Activated CD4-positive, alpha-beta memory T cell treated with anti-CD3 and anti-CD28 coated beads for 36 hours (primary cell): ENCODE results near the gene UBE3C. TPM values are rescaled to one million over a fixed set of nuclear protein-coding genes. Genes with fewer than 3 reads are reported as not detected.

Experiments
- CTCF ChIA-PET: fragments of 350-600 bp; sonication (Branson Sonifier 250); formaldehyde crosslinking; loops from one replicate; lab custom pipeline; 2021; ENCODE audit warnings: antibody characterized with exemption, inconsistent platforms; lab: Charles Lee
- POLR2A ChIA-PET: fragments of 350-600 bp; sonication (Branson Sonifier 250); formaldehyde crosslinking; loops from one replicate; lab custom pipeline; 2021; ENCODE audit warnings: antibody characterized with exemption; lab: Charles Lee
- DNase-seq: peaks from one replicate; pipeline ENCODE4 v3.0.0-alpha.2; 2020
- H3K27ac Mint-ChIP-seq: one replicate; pipeline ENCODE4 v1.8.0; 2021; ENCODE audit warnings: mixed read lengths
- H3K27me3 Mint-ChIP-seq: one replicate; pipeline ENCODE4 v1.8.0; 2021; ENCODE audit warnings: mixed read lengths
- H3K36me3 Mint-ChIP-seq: one replicate; pipeline ENCODE4 v1.8.0; 2021; ENCODE audit warnings: mixed read lengths
- H3K4me1 Mint-ChIP-seq: one replicate; pipeline ENCODE4 v1.8.0; 2021; ENCODE audit warnings: low read depth, mixed read lengths
- H3K4me3 Mint-ChIP-seq: one replicate; pipeline ENCODE4 v1.8.0; 2021; ENCODE audit warnings: mild to moderate bottlenecking, mixed read lengths
- H3K9me3 Mint-ChIP-seq: one replicate; pipeline ENCODE4 v1.8.0; 2021; ENCODE audit warnings: mixed read lengths
- intact Hi-C: fragments of 100-400 bp; cut with micrococcal nuclease; formaldehyde crosslinking; loops from one replicate; pipeline ENCODE4 v1.15.1; 2023
- total RNA-seq, 2 experiments: library from RNA; stranded (reverse); gene quantifications; one replicate each; pipeline ENCODE4 v1.2.3, GENCODE V29; 2021

Gene UBE3C
- total RNA-seq, 2 experiments from 2014 or later: 59.8 to 59.9 TPM

DNA sequence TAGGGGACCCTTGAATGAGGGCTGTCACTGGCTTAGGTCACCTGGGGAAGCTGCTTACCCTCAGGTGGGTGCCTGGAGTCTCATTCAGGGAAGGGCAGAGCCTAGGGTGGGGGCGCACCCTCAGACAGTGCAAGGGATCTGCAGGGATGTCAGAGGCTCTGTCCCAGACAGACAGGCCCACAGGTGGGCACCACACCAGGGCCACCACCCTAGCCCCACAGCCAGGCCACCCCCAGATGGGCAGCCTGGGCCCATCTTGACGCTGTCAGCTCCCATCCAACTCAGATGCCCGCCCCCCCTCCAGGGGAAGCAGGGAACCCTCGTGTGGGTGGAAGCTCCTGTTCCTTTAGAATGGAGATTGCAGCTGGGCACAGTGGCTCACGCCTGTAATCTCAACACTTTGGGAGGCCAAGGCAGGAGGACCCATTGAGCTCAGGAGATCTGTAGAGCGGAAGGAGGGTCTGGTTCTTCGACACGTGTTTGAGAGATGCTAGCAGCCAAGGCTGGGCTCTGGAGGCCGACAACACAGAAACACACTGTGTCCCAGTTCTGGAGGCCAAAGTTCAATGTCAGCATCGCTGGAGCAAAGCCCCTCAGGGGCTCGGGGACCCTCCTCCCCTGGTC is 139.6 kb downstream of the UBE3C start:
- Mint-ChIP-seq H3K27me3 (peaks cover 16% of the 10 kb centered on the region), H3K27ac (no peak overlapping the region), H3K4me3 (no peak overlapping the region), H3K36me3 (no peaks in the 10 kb centered on the region), H3K9me3 (no peaks in the 10 kb centered on the region), H3K4me1 (peaks cover 20% of the 10 kb centered on the region)
- no peak for DNase-seq
- intact Hi-C loops: loop anchor here (10.0 kb wide), 1 partner anchor 323 kb away; no protein-coding TSS in a partner anchor
- CTCF ChIA-PET: no interaction called here
- POLR2A ChIA-PET: no interaction called here

- Mint-ChIP-seq H3K9me3 (no peaks in the 10 kb centered on the region), H3K4me3 (no peak overlapping the region), H3K27me3 (peaks cover 18% of the 10 kb centered on the region), H3K36me3 (no peaks in the 10 kb centered on the region), H3K27ac (no peak overlapping the region), H3K4me1 (peaks cover 18% of the 10 kb centered on the region)
- intact Hi-C loops: loop anchor here (10.0 kb wide), 1 partner anchor 324 kb away; no protein-coding TSS in a partner anchor
- CTCF ChIA-PET: no interaction called here
- DNase-seq: no peak
- POLR2A ChIA-PET: no interaction called here
Observed at GRCh38 chr7:157278791-157279724, 140.3 kb downstream of the UBE3C start.

DNA sequence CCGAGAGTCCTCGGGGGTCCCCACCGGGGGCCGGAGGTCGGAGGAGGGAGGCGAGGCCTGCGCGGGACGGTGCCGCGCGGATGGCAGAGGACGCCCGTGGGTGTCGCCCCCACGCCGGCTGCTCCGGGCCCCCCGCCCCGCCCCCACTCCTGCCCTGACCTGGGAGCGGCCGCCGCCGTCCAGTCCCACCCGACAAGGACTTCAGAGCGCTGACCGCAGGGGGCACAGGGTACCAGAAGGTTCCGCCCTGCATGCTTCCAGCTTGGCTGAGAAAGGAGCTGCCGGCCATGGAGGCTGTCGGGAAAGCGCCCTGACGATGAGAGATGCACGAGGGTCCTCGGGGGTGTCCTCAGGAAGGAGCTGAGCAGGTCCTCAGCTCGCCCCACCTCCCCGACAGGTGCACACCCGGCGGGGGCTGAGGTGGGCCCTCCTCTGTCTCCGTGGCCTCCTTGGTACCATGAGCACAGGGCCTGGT is 141.1 kb downstream of the UBE3C start:
- Mint-ChIP-seq H3K9me3 (peaks cover 3% of the 10 kb centered on the region), H3K36me3 (no peaks in the 10 kb centered on the region), H3K4me1 (peaks cover 18% of the 10 kb centered on the region), H3K27me3 (peaks cover 18% of the 10 kb centered on the region), H3K27ac (no peak overlapping the region), H3K4me3 (no peak overlapping the region)
- DNase-seq: no peak
- ChIA-PET CTCF (no interaction called here), POLR2A (no interaction called here)
- intact Hi-C loops: loop anchor here (10.0 kb wide), 1 partner anchor 325 kb away; no protein-coding TSS in a partner anchor

GRCh38 chr7:157280216-157280841 is 141.6 kb downstream of the UBE3C start:
- peaks cover 18% of the 10 kb centered on the region for H3K27me3 Mint-ChIP-seq
- no peak for DNase-seq
- POLR2A ChIA-PET: no interaction called here
- no peak overlapping the region for H3K4me3 Mint-ChIP-seq
- H3K9me3 Mint-ChIP-seq: peaks cover 3% of the 10 kb centered on the region
- no peaks in the 10 kb centered on the region for H3K36me3 Mint-ChIP-seq
- CTCF ChIA-PET: no interaction called here
- H3K4me1 Mint-ChIP-seq: peaks cover 18% of the 10 kb centered on the region
- intact Hi-C loops: no loop called here
- H3K27ac Mint-ChIP-seq: no peak overlapping the region

DNA sequence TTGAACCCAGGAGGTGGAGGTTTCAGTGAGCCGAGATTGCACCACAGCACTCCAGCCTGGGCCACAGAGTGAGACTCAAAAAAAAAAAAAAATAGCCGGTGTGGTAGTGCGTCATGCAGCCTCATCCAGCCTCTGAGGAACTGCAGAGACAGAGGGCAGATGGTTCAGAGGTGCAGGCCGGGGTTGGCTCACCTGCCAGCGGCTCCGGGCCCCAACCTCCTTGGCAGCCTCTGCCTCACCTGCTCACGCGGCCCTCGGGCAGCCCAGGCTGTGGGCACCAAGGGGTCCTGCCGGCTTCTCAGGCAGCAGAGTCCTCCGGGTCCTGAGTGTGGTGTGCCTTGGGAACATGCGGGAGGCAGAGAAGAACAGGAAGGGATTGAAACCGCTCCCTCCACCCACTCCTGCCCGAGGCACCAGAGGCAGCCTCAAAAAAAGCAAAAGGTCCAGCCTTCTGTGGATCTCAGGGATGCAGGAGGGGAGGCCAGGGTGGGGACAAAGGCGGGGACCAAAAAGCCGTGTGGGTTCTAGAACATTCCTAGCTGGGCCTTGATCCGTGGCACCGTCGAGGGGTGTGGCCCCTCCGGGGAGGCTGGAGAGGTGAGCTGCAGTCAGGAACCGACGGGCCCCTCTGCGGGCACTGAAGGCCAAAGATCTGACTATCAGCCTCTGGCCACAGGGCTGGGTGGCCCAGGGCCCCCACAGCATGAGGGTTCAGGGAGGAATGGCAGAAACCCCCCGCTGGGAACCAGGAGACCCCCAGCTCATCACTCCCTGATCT is 142.7 kb downstream of the UBE3C start:
- peaks cover 17% of the 10 kb centered on the region for H3K4me1 Mint-ChIP-seq

DNA sequence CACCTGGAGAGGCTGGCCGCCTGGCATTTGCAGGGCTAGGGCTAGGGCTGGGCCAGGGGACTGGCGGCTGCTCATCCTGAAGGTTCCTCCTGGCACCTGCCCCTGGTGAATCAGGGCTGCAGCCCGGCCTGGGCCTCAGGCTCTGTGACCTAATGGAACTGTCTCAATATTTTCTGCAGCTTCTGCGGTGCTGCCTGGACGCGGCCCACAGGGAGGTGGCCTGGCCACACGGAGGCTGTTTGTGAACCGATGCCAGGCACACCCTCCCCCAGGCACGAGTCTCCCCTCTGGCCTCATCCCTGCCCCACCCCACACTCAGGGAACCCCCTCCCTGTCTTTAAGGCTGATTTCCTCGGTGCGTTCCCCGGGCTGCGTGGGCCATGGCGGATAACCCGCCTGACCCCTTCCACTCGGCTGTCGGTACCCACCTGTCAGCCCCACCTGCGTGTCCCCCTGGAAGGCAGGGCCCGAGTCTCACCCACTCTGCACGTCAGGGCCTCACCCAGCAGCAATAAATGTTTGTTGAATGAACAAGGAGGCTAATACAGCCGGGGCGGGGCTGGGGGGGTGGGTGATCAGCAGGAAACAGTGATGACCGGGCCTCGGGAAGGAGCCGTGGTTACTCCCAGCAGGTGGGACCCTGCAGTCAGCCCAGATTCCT is 143.5 kb downstream of the UBE3C start:
- POLR2A ChIA-PET: no interaction called here
- intact Hi-C loops: no loop called here
- H3K27ac Mint-ChIP-seq: no peak overlapping the region

More for the DNA sequence above, 142.7 kb downstream of the UBE3C start:
- POLR2A ChIA-PET: no interaction called here
- intact Hi-C loops: no loop called here
- H3K27ac Mint-ChIP-seq: no peak overlapping the region
- no peaks in the 10 kb centered on the region for H3K36me3 Mint-ChIP-seq
- CTCF ChIA-PET: no interaction called here
- H3K4me3 Mint-ChIP-seq: no peak overlapping the region
- H3K9me3 Mint-ChIP-seq: peaks cover 3% of the 10 kb centered on the region
- H3K27me3 Mint-ChIP-seq: peaks cover 18% of the 10 kb centered on the region
- DNase-seq: no peak

DNA sequence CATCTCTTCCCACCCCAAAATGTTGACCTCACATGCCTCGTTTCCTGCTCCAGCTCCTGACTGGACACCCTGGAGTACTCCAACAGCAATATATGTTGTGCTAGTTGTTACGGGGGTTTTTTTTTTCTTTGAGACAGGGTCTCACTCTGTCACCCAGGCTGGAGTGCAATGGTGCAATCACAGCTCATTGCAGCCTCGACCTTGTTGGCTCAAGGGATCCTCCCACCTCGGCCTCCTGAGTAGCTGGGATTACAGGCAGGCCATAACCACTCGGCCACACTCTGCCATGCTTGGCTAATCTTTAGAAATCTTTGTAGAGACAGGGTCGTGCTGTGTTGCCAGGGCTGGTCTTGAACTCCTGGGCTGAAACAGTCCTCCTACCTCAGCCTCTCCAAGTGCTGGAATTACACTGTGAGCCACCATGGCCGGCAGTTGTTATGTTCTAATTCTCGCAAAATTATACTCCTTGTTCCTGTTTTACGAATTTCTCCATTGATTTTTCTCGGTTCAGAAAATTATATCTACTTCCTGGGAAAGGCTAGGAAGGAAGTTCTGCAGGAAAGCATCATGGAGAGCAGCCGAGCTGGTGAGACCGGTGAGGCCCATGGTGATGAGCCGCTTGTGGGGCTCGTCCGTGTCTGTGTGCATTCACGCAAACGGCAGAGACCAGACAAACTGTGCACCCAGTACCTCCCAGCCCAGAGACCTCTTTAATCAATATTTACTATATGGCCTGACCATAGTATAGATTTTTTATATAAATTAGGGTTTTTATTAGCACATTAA is 145.7 kb downstream of the UBE3C start:
- no peaks in the 10 kb centered on the region for H3K36me3 Mint-ChIP-seq
- no peak for DNase-seq
- no peak overlapping the region for H3K27ac Mint-ChIP-seq
- ChIA-PET CTCF (no interaction called here), POLR2A (no interaction called here)
- intact Hi-C loops: no loop called here
- peaks cover 14% of the 10 kb centered on the region for H3K27me3 Mint-ChIP-seq
- H3K9me3 Mint-ChIP-seq: peaks cover 3% of the 10 kb centered on the region
- no peaks in the 10 kb centered on the region for H3K4me1 Mint-ChIP-seq
- no peak overlapping the region for H3K4me3 Mint-ChIP-seq

More for the DNA sequence above, 143.5 kb downstream of the UBE3C start:
- Mint-ChIP-seq H3K36me3 (no peaks in the 10 kb centered on the region), H3K4me3 (no peak overlapping the region), H3K27me3 (peaks cover 18% of the 10 kb centered on the region), H3K9me3 (peaks cover 3% of the 10 kb centered on the region), H3K4me1 (peaks cover 9% of the 10 kb centered on the region)
- CTCF ChIA-PET: no interaction called here
- no peak for DNase-seq

DNA sequence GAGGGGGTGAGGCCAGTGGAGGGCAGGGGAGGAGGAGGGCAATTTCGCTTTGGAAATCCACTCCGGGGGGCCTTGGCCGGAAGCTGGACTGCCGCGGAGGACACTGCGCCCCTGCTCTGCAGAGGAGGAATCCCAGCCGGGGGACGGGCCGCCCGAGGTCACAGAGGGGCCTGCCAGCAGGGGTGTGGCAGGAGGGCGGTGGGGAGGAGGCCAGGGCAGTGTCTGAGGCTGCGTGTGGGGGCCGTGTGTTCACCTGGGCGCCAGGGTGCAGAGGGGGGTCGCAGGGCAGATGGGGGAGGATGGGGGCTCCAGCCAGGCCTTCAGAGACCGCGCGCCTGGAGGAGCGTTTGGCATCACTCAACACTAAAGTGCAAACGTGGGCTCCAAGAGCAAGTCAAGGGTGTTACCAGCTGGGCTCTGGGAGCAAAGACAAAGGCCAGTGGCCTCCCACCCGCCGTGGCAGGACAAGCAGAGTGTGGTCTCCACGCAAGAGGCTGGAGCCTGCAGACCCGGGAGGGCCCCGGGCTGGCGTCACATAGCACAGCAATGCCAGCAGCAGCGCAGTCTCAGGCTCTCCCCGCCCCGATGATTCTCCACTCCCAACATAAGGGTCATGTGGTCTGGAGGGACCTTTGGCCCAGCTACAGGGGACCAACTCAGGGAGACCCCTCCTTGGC is 152.8 kb downstream of the UBE3C start:
- intact Hi-C loops: no loop called here
- no peak overlapping the region for H3K27ac Mint-ChIP-seq
- ChIA-PET CTCF (no interaction called here), POLR2A (no interaction called here)
- H3K4me1 Mint-ChIP-seq: no peaks in the 10 kb centered on the region
- H3K4me3 Mint-ChIP-seq: no peak overlapping the region
- H3K36me3 Mint-ChIP-seq: no peaks in the 10 kb centered on the region
- no peaks in the 10 kb centered on the region for H3K27me3 Mint-ChIP-seq
- no peaks in the 10 kb centered on the region for H3K9me3 Mint-ChIP-seq
- no peak for DNase-seq

DNA sequence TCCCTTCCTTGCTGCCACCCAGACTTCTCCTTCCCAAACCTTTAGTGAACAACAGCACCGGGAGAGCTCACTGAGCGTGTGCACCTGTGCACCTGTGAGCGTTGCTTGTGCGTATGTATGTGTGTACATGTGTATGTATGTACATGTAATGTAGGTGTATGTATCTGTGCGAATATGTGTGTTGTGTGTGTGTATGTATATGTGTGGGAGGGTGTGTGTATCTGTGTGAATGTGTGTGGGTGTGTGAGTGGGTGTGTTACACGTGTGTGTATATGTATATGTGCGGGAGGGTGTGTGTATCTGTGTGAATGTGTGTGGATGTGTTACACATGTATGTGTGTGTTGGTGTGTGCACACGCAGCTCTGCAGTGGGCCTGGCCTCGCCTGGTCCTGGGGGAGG is 153.5 kb downstream of the UBE3C start:
- Mint-ChIP-seq H3K4me1 (peaks cover 4% of the 10 kb centered on the region), H3K27ac (no peak overlapping the region), H3K4me3 (no peak overlapping the region), H3K36me3 (no peaks in the 10 kb centered on the region), H3K27me3 (no peaks in the 10 kb centered on the region), H3K9me3 (no peaks in the 10 kb centered on the region)
- ChIA-PET POLR2A (no interaction called here), CTCF (no interaction called here)
- intact Hi-C loops: no loop called here
- DNase-seq: no peak

DNA sequence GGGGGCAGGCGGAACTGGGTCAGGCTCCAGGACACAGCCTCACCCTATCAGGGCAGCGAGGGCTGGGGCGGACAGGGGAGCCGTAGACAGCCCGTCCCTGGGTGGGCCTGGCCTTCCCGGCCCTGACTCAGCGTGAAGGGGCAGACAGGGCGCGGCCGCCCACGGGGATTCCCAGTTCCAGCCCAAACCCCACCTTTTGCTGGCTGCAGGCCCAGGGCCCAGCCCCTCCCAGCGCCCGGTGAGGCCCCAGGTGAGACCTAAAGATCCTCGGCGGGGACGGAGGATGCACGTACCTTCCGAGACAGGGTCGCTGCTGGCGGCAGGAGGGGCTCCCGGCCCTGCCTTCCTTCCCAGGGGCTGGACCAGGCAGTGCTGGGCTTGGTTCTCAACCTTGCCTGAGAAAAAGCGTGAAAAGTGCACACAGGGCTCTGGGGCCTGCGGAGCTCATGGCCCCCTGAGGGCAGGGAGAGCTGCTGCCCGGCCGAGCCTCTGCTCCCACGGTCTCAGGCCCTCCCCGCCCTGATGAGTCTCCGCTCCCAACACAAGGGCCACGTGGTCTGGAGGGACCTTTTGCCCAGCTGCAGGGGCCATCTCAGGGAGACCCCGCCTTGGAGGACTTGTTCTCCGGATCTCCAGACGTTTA is 154.2 kb downstream of the UBE3C start:
- DNase-seq: no peak
- Mint-ChIP-seq H3K27ac (no peak overlapping the region), H3K36me3 (no peaks in the 10 kb centered on the region), H3K27me3 (no peaks in the 10 kb centered on the region), H3K4me3 (no peak overlapping the region), H3K4me1 (peaks cover 6% of the 10 kb centered on the region), H3K9me3 (no peaks in the 10 kb centered on the region)
- CTCF ChIA-PET: no interaction called here
- POLR2A ChIA-PET: no interaction called here
- intact Hi-C loops: no loop called here
